IMR-90 (cell line): Measurements from ENCODE around the gene EXOC4.

ENCODE experiments used
- BHLHE40 ChIP-seq: fragments of 150-350 bp; IDR thresholded peaks from 2 replicates; pipeline ENCODE4 v1.6.1; 2016; ENCODE audit warnings: mild to moderate bottlenecking, low read depth, low read length
- ELK1 ChIP-seq: fragments of 150-350 bp; IDR thresholded peaks from 2 replicates; pipeline ENCODE4 v1.6.1; 2016; ENCODE audit warnings: low read depth, mild to moderate bottlenecking, low read length, moderate library complexity, borderline replicate concordance
- MXI1 ChIP-seq: IDR thresholded peaks from 2 replicates; pipeline ENCODE4 v1.6.1; 2012; ENCODE audit warnings: low read depth, mild to moderate bottlenecking, low read length, moderate library complexity, borderline replicate concordance
- POLR2A ChIP-seq: IDR thresholded peaks from 2 replicates; pipeline ENCODE4 v1.6.1; 2012; ENCODE audit warnings: mild to moderate bottlenecking, low read depth, low read length
- RAD21 ChIP-seq: IDR thresholded peaks from 2 replicates; pipeline ENCODE4 v1.6.1; 2012; ENCODE audit warnings: low read length, improper control_type of control experiment
- TF ChIP-seq, protein P1 (sequence below): conservative IDR thresholded peaks from 2 replicates; pipeline ENCODE4 v1.5.1; 2012; ENCODE audit warnings: mild to moderate bottlenecking, low read depth, low read length, improper control_type of control experiment

- TF ChIP-seq BHLHE40 (no peak), ELK1 (no peak), MXI1 (no peak), RAD21 (no peak), POLR2A (no peak)
- TF ChIP-seq, protein P1, sequence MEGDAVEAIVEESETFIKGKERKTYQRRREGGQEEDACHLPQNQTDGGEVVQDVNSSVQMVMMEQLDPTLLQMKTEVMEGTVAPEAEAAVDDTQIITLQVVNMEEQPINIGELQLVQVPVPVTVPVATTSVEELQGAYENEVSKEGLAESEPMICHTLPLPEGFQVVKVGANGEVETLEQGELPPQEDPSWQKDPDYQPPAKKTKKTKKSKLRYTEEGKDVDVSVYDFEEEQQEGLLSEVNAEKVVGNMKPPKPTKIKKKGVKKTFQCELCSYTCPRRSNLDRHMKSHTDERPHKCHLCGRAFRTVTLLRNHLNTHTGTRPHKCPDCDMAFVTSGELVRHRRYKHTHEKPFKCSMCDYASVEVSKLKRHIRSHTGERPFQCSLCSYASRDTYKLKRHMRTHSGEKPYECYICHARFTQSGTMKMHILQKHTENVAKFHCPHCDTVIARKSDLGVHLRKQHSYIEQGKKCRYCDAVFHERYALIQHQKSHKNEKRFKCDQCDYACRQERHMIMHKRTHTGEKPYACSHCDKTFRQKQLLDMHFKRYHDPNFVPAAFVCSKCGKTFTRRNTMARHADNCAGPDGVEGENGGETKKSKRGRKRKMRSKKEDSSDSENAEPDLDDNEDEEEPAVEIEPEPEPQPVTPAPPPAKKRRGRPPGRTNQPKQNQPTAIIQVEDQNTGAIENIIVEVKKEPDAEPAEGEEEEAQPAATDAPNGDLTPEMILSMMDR: no peak
These were observed 195.1 kb downstream of the EXOC4 start for GRCh38 chr7:133448012-133448411.
